HFFc6 (cell line): ENCODE results near the gene STOML1. TPM values are rescaled to one million over a fixed set of nuclear protein-coding genes. Genes with fewer than 3 reads are reported as not detected.
A peak's percentile ranks its signal among the peaks of the same experiment; 100 is the strongest.

Experiments used
- DNase-seq: peaks from one replicate; pipeline ENCODE4 v3.0.0-alpha.2; 2018
- H3K27ac Mint-ChIP-seq: 2 replicates; pipeline ENCODE4 v1.8.0; 2020; ENCODE audit warnings: mild to moderate bottlenecking, mixed read lengths
- H3K27me3 Mint-ChIP-seq: 2 replicates; pipeline ENCODE4 v1.8.0; 2021; ENCODE audit warnings: mild to moderate bottlenecking, moderate library complexity, mixed read lengths; ENCODE audit not compliant: insufficient read depth
- H3K36me3 Mint-ChIP-seq: 2 replicates; pipeline ENCODE4 v1.8.0; 2021; ENCODE audit warnings: low read depth, mixed read lengths
- H3K4me1 Mint-ChIP-seq: 2 replicates; pipeline ENCODE4 v1.8.0; 2020; ENCODE audit warnings: low read depth, mixed read lengths
- H3K4me3 Mint-ChIP-seq: 2 replicates; pipeline ENCODE4 v1.8.0; 2020; ENCODE audit warnings: mild to moderate bottlenecking, moderate library complexity, mixed read lengths
- H3K9me3 Mint-ChIP-seq: 2 replicates; pipeline ENCODE4 v1.8.0; 2020; ENCODE audit warnings: mild to moderate bottlenecking, mixed read lengths
- CTCF ChIP-seq: fragments of 200-600 bp; sonication (generic); IDR thresholded peaks from 2 replicates; pipeline ENCODE4 v1.5.0; 2021; ENCODE audit warnings: antibody characterized with exemption, mild to moderate bottlenecking
- total RNA-seq, 6 experiments: library from RNA; stranded (reverse); fragmentation: NEBNext Ultra II Directional; extraction: Animal tissue kit (Norgen Biotek cat#: 25700); gene quantifications; 2 replicates in 1 of 6; 3 replicates in 5 of 6; pipeline ENCODE4 v1.2.3, GENCODE V29; 2021

The STOML1 gene
- total RNA-seq, 6 experiments from 2014 or later: 21.4 to 30.6 (median 24.7) TPM

GRCh38 chr15:73997986-73998385, 5.9 kb upstream of the STOML1 start:
- H3K4me3 Mint-ChIP-seq: no peak overlapping the region

GRCh38 chr15:73996939-73997338, 4.8 kb upstream of the STOML1 start:
- peak overlapping the region; percentile 82 for H3K27ac Mint-ChIP-seq
- H3K9me3 Mint-ChIP-seq: no peaks in the 10 kb centered on the region

More at GRCh38 chr15:73997986-73998385, 5.9 kb upstream of the STOML1 start:
- Mint-ChIP-seq H3K4me1 (peaks cover 42% of the 10 kb centered on the region), H3K27ac (no peak overlapping the region), H3K36me3 (peaks cover 13% of the 10 kb centered on the region), H3K9me3 (no peaks in the 10 kb centered on the region), H3K27me3 (no peaks in the 10 kb centered on the region)
- TF ChIP-seq CTCF: no peak
- no peak for DNase-seq

GRCh38 chr15:73996267-73996666, 4.2 kb upstream of the STOML1 start:
- no peak for TF ChIP-seq CTCF
- Mint-ChIP-seq H3K4me3 (peak overlapping the region; percentile 98), H3K36me3 (peaks cover 13% of the 10 kb centered on the region), H3K27me3 (no peaks in the 10 kb centered on the region), H3K9me3 (no peaks in the 10 kb centered on the region), H3K27ac (peak overlapping the region; percentile 82), H3K4me1 (peaks cover 51% of the 10 kb centered on the region)
- DNase-seq: no peak

More at GRCh38 chr15:73996939-73997338, 4.8 kb upstream of the STOML1 start:
- H3K4me3 Mint-ChIP-seq: peak overlapping the region; percentile 98
- H3K27me3 Mint-ChIP-seq: no peaks in the 10 kb centered on the region
- 0 out of 2 replicates have a peak, but pooled peaks have one; percentile 21 for TF ChIP-seq CTCF
- peaks cover 48% of the 10 kb centered on the region for H3K4me1 Mint-ChIP-seq
- peak; percentile 26 for DNase-seq
- peaks cover 13% of the 10 kb centered on the region for H3K36me3 Mint-ChIP-seq

- Mint-ChIP-seq H3K4me3 (peak overlapping the region; percentile 98), H3K36me3 (peaks cover 13% of the 10 kb centered on the region), H3K27me3 (no peaks in the 10 kb centered on the region), H3K9me3 (no peaks in the 10 kb centered on the region), H3K4me1 (peaks cover 58% of the 10 kb centered on the region), H3K27ac (peak overlapping the region; percentile 82)
- TF ChIP-seq CTCF: no peak
- no peak for DNase-seq
Observed at GRCh38 chr15:73994912-73995622, 3.0 kb upstream of the STOML1 start.

GRCh38 chr15:73994413-73994883, 2.4 kb upstream of the STOML1 start, which contains the start of gene PML:
TSS of gene PML (plus strand) at chr15:73994716. CDS start at chr15:73994813, 97 bp downstream.
- peak within 1 kb of the TSS; percentile 82 for H3K27ac Mint-ChIP-seq
- TF ChIP-seq CTCF: no peak
- H3K36me3 Mint-ChIP-seq: peaks cover 13% of the 10 kb centered on the region

More at GRCh38 chr15:73994413-73994883, 2.4 kb upstream of the STOML1 start, which contains the start of gene PML:
- H3K9me3 Mint-ChIP-seq: no peaks in the 10 kb centered on the region
- H3K27me3 Mint-ChIP-seq: no peaks in the 10 kb centered on the region
- peak within 1 kb of the TSS; percentile 98 for H3K4me3 Mint-ChIP-seq
- peak; percentile 93 for DNase-seq
- peaks cover 64% of the 10 kb centered on the region for H3K4me1 Mint-ChIP-seq
